Heart left ventricle (tissue), 16 donors: ENCODE measurements around the gene CPSF7. TPM values are rescaled to one million over a fixed set of nuclear protein-coding genes. Genes with fewer than 3 reads are reported as not detected.
A peak's percentile ranks its signal among the peaks of the same experiment; 100 is the strongest.

Experiments used
- ATAC-seq, 4 donors: fragments of 200-7000 bp; cut with Tn5 transposase; one replicate each; pipeline ENCODE4 v1.9.1; 2020 to 2022; ENCODE audit warnings: moderate library complexity in 4 of 4, mild to moderate bottlenecking in 3 of 4, moderate number of reproducible peaks in 1 of 4
- DNase-seq, 5 donors: peaks; one replicate each; pipeline ENCODE4 v3.0.0-alpha.2; 2020
- H3K27ac ChIP-seq, 12 donors: fragments of 200-600 bp; sonication (generic) in 4 of 12; one replicate each; pipeline versions ENCODE4 v1.5.0 to v1.8.0; 2016 to 2022; ENCODE audit warnings: mild to moderate bottlenecking in 2 of 12
- H3K27me3 ChIP-seq, 9 donors: fragments of 200-600 bp; sonication (generic) in 2 of 9; one replicate each; pipeline versions ENCODE4 v1.5.1 to v1.8.0; 2016 to 2022; ENCODE audit warnings: mild to moderate bottlenecking in 3 of 9
- H3K36me3 ChIP-seq, 9 donors: fragments of 200-600 bp; sonication (generic) in 2 of 9; one replicate each; pipeline versions ENCODE4 v1.5.0 to v1.8.0; 2018 to 2022; ENCODE audit warnings: mild to moderate bottlenecking in 2 of 9
- H3K4me1 ChIP-seq, 12 donors: fragments of 200-600 bp; sonication (generic) in 4 of 12; one replicate each; pipeline versions ENCODE4 v1.5.0 to v1.8.0; 2016 to 2022; ENCODE audit warnings: mild to moderate bottlenecking in 3 of 12
- H3K4me3 ChIP-seq, 12 donors: fragments of 200-600 bp; sonication (generic) in 4 of 12; one replicate each; pipeline versions ENCODE4 v1.5.0 to v1.8.0; 2017 to 2022; ENCODE audit warnings: mild to moderate bottlenecking in 9 of 12, moderate library complexity in 4 of 12
- H3K9me3 ChIP-seq, 12 donors: fragments of 200-600 bp; sonication (generic) in 4 of 12; one replicate each; pipeline versions ENCODE4 v1.5.0 to v1.8.0; 2016 to 2022; ENCODE audit warnings: mild to moderate bottlenecking in 1 of 12
- CTCF ChIP-seq, 12 donors: fragments of 200-600 bp; sonication (generic) in 4 of 12; IDR thresholded peaks; one replicate each; pipeline versions ENCODE4 v1.5.0 to v1.8.0; 2018 to 2022; ENCODE audit warnings: antibody characterized with exemption in 12 of 12, mild to moderate bottlenecking in 5 of 12
- POLR2A ChIP-seq, 2 donors: fragments of 450-650 bp; IDR thresholded peaks; one replicate each; pipeline ENCODE4 v1.6.1; 2017; ENCODE audit warnings: antibody characterized with exemption in 2 of 2, mild to moderate bottlenecking in 2 of 2, moderate library complexity in 2 of 2
- WGBS, 4 donors: extraction: QIAGEN DNeasy Blood & Tissue Kit in 2 of 4; methylation state at CpG; one replicate each; pipeline versions ENCODE4 v1.1.5 to v1.1.7; 2013 to 2018; 5-methylcytosine and 5-hydroxymethylcytosine counted together
- intact Hi-C, 10 donors: fragments of 100-400 bp; cut with DNase I; formaldehyde crosslinking; loops; one replicate each; pipeline versions ENCODE4 v1.11.1 to v1.14.2; 2022
- polyA plus RNA-seq, 2 donors: library from polyadenylated mRNA; stranded (reverse); fragments of 200-250 nt; gene quantifications; one replicate each; pipeline ENCODE4 v1.2.3, GENCODE V29; 2013
- total RNA-seq, 9 donors: library from RNA; depleted of rRNA in 2 of 9; stranded (reverse); fragments of >200 nt in 2 of 9; fragmentation: NEBNext Ultra II Directional in 3 of 9; extraction: Animal tissue kit (Norgen Biotek cat#: 25700) in 3 of 9; gene quantifications; one replicate each; pipeline versions ENCODE4 v1.1.0 to v1.2.4, GENCODE V29; 2016 to 2023
- donor health status: ischemic (EF 13 %, LVEDD 7.1; RV severe dilation, severe dysfunction).
- donor health status: healthy with polysubstance abuse.
- donor health status: DM: no; HTN: yes; CAD: no.
- donor health status: DM: no; HTN: no; CAD: no.
- donor health status: ischemic (EF 25% LVEDD 6.9; RV normal size, moderate dysfunction).
- donor health status: ischemic (EF 25% LVEDD 5.7; RV mildly dilated, moderate dysfunction).
- donor health status: healthy.
- donor health status: DM: yes; HTN: yes; CAD: no.
- donor health status: ischemic (EF 35%, LVEDD 5.7; RV mildly dilated, moderate dysfunction).
- donor health status: nonischemic (EF 11% LVEDD 7.7; RV severe dilation, severe dysfunction).
- donor health status: DM: yes; HTN: yes; CAD: no.
- donor health status: PGD.
- donor health status: ischemic (EF 29% LVEDD 5.4; RV normal size, mild dysfunction).
- donor health status: nonischemic (EF 23%, LVEDD 6.1; RV moderate dilation, normal function).

The CPSF7 gene
- total and polyA plus RNA-seq, 11 donors: 24.3 to 52.4 (median 35.5) TPM

- Histone ChIP-seq H3K36me3 (peaks cover 0 to 67% (median 11%) of the 10 kb centered on the region in 9 donors), H3K27ac (no peak overlapping the region), H3K4me1 (peaks cover 3 to 33% (median 13%) of the 10 kb centered on the region in 12 donors), H3K4me3 (no peak overlapping the region), H3K9me3 (no peaks in the 10 kb centered on the region), H3K27me3 (no peaks in the 10 kb centered on the region)
- TF ChIP-seq CTCF (IDR thresholded peaks at IDR 0.05) (no peak), POLR2A (IDR thresholded peaks at IDR 0.05) (no peak)
- intact Hi-C loops: loop anchor here in 1 of 10 donors (10.0 kb wide), 1 partner anchor 62 kb away; no protein-coding TSS in a partner anchor
- no peak for ATAC-seq
- 94 to 100% (median 98%) methylated on average over 2 of the region's 2 CpGs for WGBS, 4 donors
- no peak for DNase-seq
Measured at GRCh38 chr11:61452825-61453224, 23.1 kb upstream of the CPSF7 start.

GRCh38 chr11:61448552-61448927 lies 18.8 kb upstream of the CPSF7 start:
- Histone ChIP-seq H3K4me3 (no peak overlapping the region), H3K27ac (peak overlapping the region; percentile 62 to 90 (median 78)), H3K27me3 (no peaks in the 10 kb centered on the region), H3K9me3 (no peaks in the 10 kb centered on the region), H3K4me1 (peaks cover 7 to 43% (median 23%) of the 10 kb centered on the region in 12 donors), H3K36me3 (peaks cover 0 to 90% (median 43%) of the 10 kb centered on the region in 9 donors)
- intact Hi-C loops: loop anchor here in 5 of 10 donors (5.0 to 10.0 kb wide), 6 partner anchors 66 to 189 kb away; no protein-coding TSS in a partner anchor
- 38 to 58% (median 49%) methylated on average over 5 to 7 of the region's 7 CpGs for WGBS, 4 donors
- TF ChIP-seq CTCF (IDR thresholded peaks at IDR 0.05) (no peak), POLR2A (IDR thresholded peaks at IDR 0.05) (no peak)
- DNase-seq (no peak), ATAC-seq (no peak)

GRCh38 chr11:61447601-61448551 lies 18.1 kb upstream of the CPSF7 start:
- H3K4me1 ChIP-seq: peaks cover 7 to 41% (median 23%) of the 10 kb centered on the region in 12 donors
- no peak for TF ChIP-seq POLR2A (IDR thresholded peaks at IDR 0.05)
- TF ChIP-seq CTCF (IDR thresholded peaks at IDR 0.05): no peak
- 41 to 54% (median 51%) methylated on average over 12 of the region's 12 CpGs for WGBS, 4 donors
- intact Hi-C loops: loop anchor here in 7 of 10 donors (2.0 to 10.0 kb wide), 10 partner anchors 67 to 191 kb away; no protein-coding TSS in a partner anchor
- ATAC-seq: peak; percentile 75 to 80 (median 77)
- H3K9me3 ChIP-seq: no peaks in the 10 kb centered on the region
- H3K4me3 ChIP-seq: no peak overlapping the region
- DNase-seq: peak in 1 of 5 donors; percentile 26
- H3K27ac ChIP-seq: peak overlapping the region; percentile 62 to 90 (median 78)
- H3K36me3 ChIP-seq: peaks cover 0 to 90% (median 48%) of the 10 kb centered on the region in 9 donors
- H3K27me3 ChIP-seq: no peaks in the 10 kb centered on the region

- peak overlapping the region in 11 of 12 donors; percentile 3 to 90 (median 78) for H3K27ac ChIP-seq
- peak; percentile 64 to 94 (median 81) for TF ChIP-seq CTCF (IDR thresholded peaks at IDR 0.05)
- no peak for TF ChIP-seq POLR2A (IDR thresholded peaks at IDR 0.05)
- no peaks in the 10 kb centered on the region for H3K27me3 ChIP-seq
- no peaks in the 10 kb centered on the region for H3K9me3 ChIP-seq
- H3K4me3 ChIP-seq: no peak overlapping the region
- 14 to 31% (median 21%) methylated on average over 7 of the region's 7 CpGs for WGBS, 4 donors
- peaks cover 7 to 41% (median 23%) of the 10 kb centered on the region in 12 donors for H3K4me1 ChIP-seq
- DNase-seq (peak; percentile 83 to 95 (median 91)), ATAC-seq (peak; percentile 57 to 85 (median 82))
- H3K36me3 ChIP-seq: peaks cover 0 to 92% (median 53%) of the 10 kb centered on the region in 9 donors
- intact Hi-C loops: loop anchor here in 7 of 10 donors (1.0 to 10.0 kb wide), 12 partner anchors 69 to 193 kb away; no protein-coding TSS in a partner anchor
Measured at GRCh38 chr11:61446211-61446651, 16.5 kb upstream of the CPSF7 start.
